ENCODE results near the gene MACF1. TPM values are rescaled to one million over a fixed set of nuclear protein-coding genes. Genes with fewer than 3 reads are reported as not detected.

MACF1 gene
- total and polyA plus RNA-seq, 8 donors = 358 to 484 (median 440) TPM

DNA sequence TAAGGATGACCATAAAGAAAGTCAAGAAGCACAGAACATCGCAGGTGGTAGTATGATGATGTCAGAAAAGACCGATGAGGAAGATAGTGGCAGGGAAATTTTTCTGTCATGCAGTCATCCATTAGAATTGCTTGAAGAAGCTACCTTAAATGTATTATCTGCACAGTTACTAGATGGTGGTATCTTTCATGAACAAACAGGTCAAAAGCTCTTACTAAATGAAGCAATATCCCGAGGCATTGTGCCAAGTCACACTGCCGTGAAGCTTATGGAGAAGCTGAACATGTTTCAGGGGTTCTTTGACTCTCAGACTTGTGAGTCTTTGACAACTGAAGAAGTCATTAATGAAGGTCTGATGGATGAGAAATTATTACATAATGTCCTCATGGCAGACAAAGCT is 128.8 kb downstream of the MACF1 start:
- peaks cover 0 to 82% of the 10 kb centered on the region in 2 donors for H3K36me3 ChIP-seq
- ATAC-seq (no peak), DNase-seq (peak in 2 of 4 donors; percentile 22 to 49)
- intact Hi-C loops (cut with DNase I) = no loop called here
- TF ChIP-seq, protein P1, sequence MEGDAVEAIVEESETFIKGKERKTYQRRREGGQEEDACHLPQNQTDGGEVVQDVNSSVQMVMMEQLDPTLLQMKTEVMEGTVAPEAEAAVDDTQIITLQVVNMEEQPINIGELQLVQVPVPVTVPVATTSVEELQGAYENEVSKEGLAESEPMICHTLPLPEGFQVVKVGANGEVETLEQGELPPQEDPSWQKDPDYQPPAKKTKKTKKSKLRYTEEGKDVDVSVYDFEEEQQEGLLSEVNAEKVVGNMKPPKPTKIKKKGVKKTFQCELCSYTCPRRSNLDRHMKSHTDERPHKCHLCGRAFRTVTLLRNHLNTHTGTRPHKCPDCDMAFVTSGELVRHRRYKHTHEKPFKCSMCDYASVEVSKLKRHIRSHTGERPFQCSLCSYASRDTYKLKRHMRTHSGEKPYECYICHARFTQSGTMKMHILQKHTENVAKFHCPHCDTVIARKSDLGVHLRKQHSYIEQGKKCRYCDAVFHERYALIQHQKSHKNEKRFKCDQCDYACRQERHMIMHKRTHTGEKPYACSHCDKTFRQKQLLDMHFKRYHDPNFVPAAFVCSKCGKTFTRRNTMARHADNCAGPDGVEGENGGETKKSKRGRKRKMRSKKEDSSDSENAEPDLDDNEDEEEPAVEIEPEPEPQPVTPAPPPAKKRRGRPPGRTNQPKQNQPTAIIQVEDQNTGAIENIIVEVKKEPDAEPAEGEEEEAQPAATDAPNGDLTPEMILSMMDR (IDR thresholded peaks at IDR 0.05) = no peak
- H3K4me3 ChIP-seq = no peak overlapping the region
- no peaks in the 10 kb centered on the region for H3K9me3 ChIP-seq
- H3K27ac ChIP-seq = no peak overlapping the region
- peaks cover 0 to 28% of the 10 kb centered on the region in 2 donors for H3K4me1 ChIP-seq
- H3K27me3 ChIP-seq = no peaks in the 10 kb centered on the region

DNA sequence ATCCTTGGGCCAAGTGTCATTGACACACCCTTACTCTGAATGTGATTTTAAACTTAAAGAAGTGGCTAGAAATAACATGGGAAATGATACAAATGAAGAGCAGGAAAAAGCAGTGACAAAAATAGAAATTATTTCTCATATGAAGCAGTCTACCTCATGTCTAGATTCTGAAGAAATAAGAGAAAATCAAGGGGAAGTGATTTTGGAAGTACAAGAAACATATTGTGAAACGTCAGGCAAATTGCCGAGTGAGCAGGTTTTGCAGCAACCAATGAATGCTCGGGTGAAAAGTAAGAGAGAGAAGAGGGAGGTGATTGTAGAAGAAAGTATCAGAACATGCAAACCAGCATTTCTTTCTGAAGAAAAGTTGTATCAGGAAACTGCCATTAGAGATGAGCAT is 130.7 kb downstream of the MACF1 start:
- Histone ChIP-seq H3K9me3 (no peaks in the 10 kb centered on the region), H3K4me1 (peaks cover 0 to 28% of the 10 kb centered on the region in 2 donors), H3K4me3 (no peak overlapping the region), H3K36me3 (peaks cover 0 to 82% of the 10 kb centered on the region in 2 donors), H3K27me3 (no peaks in the 10 kb centered on the region), H3K27ac (peak overlapping the region in 1 of 2 donors; percentile 9)
- DNase-seq = peak in 1 of 4 donors; percentile 24
- TF ChIP-seq, protein P1 (IDR thresholded peaks at IDR 0.05) = no peak
- intact Hi-C loops (cut with DNase I) = no loop called here
- ATAC-seq = peak; percentile 39

DNA sequence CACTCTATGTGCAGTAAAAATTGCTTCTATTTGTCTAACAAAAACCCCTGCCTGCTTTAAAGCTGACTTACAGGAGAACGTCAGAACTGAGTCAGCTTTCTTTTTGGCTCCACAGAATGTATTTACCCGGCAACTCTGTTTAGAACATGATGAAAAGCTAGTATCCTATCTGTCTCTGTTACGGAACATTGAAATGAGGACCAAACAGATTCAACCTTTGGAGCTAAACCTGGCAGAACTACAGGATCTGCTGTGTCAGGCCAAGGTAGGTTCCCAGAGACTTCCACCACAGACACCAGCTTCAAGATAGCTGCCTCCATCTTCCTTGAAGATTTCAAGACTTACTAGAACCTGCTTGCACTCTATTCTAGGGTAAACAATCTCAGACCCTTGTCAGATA is 132.6 kb downstream of the MACF1 start:
- intact Hi-C loops (cut with DNase I) = no loop called here
- DNase-seq (no peak), ATAC-seq (no peak)
- Histone ChIP-seq H3K9me3 (no peaks in the 10 kb centered on the region), H3K4me1 (peaks cover 0 to 28% of the 10 kb centered on the region in 2 donors), H3K36me3 (peaks cover 0 to 82% of the 10 kb centered on the region in 2 donors), H3K4me3 (no peak overlapping the region), H3K27ac (no peak overlapping the region), H3K27me3 (no peaks in the 10 kb centered on the region)
- TF ChIP-seq, protein P1 (IDR thresholded peaks at IDR 0.05) = no peak

DNA sequence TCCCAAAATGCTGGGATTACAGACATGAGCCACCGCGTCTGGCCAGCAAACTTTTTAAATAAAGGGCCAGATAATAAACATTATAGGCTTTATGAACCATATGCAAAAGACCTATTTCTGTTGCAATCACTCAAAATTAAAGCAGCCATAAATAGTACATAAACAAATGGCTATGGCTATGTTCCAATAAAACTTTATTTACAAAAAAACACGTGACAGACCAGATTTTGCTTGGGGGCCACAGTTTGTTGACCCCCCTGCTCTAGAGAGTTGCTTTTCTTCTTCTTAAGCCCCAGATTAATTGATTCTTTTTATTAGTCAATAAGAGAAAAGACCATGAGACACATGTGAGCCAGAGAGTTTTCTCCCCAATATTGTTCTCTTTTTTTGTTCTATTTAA is 138.3 kb downstream of the MACF1 start:
- Histone ChIP-seq H3K36me3 (peaks cover 0 to 99% of the 10 kb centered on the region in 2 donors), H3K27ac (no peak overlapping the region), H3K9me3 (no peaks in the 10 kb centered on the region), H3K4me3 (no peak overlapping the region), H3K27me3 (no peaks in the 10 kb centered on the region), H3K4me1 (no peaks in the 10 kb centered on the region)
- intact Hi-C loops (cut with DNase I) = no loop called here
- no peak for DNase-seq
- no peak for ATAC-seq
- TF ChIP-seq, protein P1 (IDR thresholded peaks at IDR 0.05) = no peak

DNA sequence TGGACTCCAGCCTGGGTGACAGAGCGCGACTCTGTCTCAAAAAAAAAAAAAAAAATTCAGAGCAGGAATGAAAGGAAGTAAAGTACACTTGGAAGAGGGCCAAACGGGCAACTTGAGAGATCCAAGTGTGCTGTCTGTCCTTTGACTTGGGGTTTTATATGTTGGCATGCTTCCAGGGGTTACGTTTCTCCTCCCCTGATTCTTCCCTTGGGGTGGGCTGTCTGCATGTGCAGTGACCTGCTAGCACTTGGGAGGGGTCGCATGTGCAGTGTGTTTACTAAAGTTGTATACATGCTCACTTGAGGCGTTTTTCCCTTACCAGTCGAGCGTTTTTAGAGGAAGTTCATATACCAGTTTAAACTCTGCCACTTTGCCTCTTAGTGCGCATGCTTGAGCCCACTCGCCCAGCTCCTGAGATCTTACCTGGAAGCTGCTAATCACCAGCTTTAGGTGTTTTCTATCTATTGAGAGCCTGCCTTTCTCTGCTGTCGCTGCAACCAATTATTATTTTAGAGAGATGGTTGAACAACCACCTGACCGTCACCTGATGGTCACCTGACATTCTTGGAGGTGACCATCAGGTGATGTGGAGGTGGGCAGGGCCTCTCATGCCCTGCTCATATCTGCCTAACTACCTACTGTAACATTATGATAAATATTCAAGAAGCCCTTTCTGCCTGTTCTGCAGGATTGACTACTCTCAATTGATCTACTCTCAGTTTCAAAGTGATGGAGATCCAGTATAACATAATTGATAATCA is 140.1 kb downstream of the MACF1 start:
- TF ChIP-seq, protein P1 (IDR thresholded peaks at IDR 0.05) = no peak
- Histone ChIP-seq H3K9me3 (no peaks in the 10 kb centered on the region), H3K4me3 (no peak overlapping the region), H3K27me3 (no peaks in the 10 kb centered on the region), H3K27ac (peak overlapping the region in 1 of 2 donors; percentile 8), H3K4me1 (no peaks in the 10 kb centered on the region), H3K36me3 (peaks cover 0 to 99% of the 10 kb centered on the region in 2 donors)
- DNase-seq (peak in 2 of 4 donors; percentile 17 to 26), ATAC-seq (peak; percentile 61)
- intact Hi-C loops (cut with DNase I) = no loop called here

Measured in left lung (tissue), 10 donors.